ENCODE data around the gene ATP2C1. TPM values are rescaled to one million over a fixed set of nuclear protein-coding genes. Genes with fewer than 3 reads are reported as not detected.
"Not testable (repeated sequence)": the region's sequence is repeated elsewhere in the genome, so short reads cannot be mapped to it uniquely, and the experiment has no call there.

Gene ATP2C1
- total and polyA plus RNA-seq, 8 donors, result 12.2 to 54.6 (median 23.6) TPM

DNA sequence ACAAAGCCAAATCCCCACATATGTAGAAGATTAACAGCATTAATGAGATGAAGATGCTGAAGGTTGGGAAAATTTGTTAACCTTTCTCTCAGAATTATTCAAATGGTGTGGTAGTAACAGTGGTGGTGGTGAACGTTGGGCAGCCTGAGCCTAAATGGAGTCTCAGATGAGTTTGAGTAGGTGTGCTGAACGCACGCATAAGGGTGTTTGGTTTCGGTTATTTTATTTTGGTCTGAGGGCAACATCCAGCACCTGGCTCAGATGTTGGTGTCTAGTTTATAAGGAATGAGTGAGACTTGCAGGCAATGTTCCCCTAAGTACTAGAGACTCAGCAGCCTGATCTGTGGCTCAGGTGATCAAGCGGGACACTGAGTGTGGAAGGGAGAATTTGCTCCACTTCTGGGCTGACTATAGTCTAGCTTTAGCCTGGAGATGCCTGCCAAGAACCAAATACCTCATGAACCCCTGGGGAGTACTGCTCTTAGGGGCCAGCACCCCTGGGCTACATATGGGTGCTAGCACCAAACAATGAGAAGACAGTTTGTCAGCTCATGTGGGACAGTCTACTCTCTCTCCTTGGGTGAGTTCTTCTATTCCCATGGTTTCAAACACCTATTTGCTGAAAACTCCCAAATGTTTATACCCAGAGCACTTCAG lies 39.5 kb upstream of the ATP2C1 start:
- Histone ChIP-seq H3K36me3 (no peaks in the 10 kb centered on the region), H3K4me1 (peaks cover 8 to 14% (median 9%) of the 10 kb centered on the region in 3 donors), H3K9me3 (no peaks in the 10 kb centered on the region), H3K27ac (no peak overlapping the region), H3K4me3 (no peak overlapping the region), H3K27me3 (no peaks in the 10 kb centered on the region)
- FAIRE-seq, result no peak
- TF ChIP-seq, protein P1, sequence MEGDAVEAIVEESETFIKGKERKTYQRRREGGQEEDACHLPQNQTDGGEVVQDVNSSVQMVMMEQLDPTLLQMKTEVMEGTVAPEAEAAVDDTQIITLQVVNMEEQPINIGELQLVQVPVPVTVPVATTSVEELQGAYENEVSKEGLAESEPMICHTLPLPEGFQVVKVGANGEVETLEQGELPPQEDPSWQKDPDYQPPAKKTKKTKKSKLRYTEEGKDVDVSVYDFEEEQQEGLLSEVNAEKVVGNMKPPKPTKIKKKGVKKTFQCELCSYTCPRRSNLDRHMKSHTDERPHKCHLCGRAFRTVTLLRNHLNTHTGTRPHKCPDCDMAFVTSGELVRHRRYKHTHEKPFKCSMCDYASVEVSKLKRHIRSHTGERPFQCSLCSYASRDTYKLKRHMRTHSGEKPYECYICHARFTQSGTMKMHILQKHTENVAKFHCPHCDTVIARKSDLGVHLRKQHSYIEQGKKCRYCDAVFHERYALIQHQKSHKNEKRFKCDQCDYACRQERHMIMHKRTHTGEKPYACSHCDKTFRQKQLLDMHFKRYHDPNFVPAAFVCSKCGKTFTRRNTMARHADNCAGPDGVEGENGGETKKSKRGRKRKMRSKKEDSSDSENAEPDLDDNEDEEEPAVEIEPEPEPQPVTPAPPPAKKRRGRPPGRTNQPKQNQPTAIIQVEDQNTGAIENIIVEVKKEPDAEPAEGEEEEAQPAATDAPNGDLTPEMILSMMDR (IDR thresholded peaks at IDR 0.05), result no peak
- DNase-seq, result no peak
- intact Hi-C loops (cut with DNase I), result no loop called here
- WGBS, 2 donors, result 85 to 91% methylated on average over 5 of the region's 5 CpGs
- ATAC-seq, result no peak

DNA sequence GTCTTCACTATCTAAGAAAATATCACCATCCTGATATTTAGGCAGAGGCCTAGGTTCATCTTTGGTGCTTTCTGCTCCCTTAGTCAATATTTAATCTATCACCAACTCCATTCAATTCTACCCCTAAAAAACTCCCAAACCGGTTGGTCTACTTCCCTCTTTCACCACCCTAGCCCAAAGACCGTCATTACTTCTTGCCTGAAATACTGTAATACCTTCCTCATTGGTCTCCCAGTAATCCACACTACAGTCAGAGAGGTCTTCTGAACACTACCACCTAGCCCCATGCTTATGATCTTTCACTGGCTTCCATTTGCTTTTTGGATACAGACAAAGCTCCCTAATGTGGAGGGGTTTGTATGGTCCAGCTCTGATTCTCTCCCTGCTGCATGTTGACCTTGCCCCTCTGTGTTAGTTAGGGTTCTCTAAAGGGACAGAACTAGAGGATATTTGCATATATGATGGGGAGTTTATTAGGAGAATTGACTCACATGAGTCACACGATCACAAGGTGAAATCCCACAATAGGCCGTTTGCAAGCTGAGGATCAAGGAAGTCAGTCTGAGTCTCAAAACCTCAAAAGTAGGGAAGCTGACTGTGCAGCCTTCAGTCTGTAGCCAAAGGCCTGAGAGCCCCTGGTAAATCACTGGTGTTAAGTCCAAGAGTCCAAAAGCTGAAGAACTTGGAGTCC lies 36.4 kb upstream of the ATP2C1 start:
- Histone ChIP-seq H3K9me3 (no peaks in the 10 kb centered on the region), H3K27ac (no peak overlapping the region), H3K4me1 (no peaks in the 10 kb centered on the region), H3K36me3 (no peaks in the 10 kb centered on the region), H3K27me3 (no peaks in the 10 kb centered on the region), H3K4me3 (no peak overlapping the region)
- intact Hi-C loops (cut with DNase I), result no loop called here
- 43 to 56% methylated on average over 4 of the region's 4 CpGs for whole genome bisulfite sequencing, 2 donors
- TF ChIP-seq, protein P1 (IDR thresholded peaks at IDR 0.05), result no peak
- FAIRE-seq, result no peak
- no peak for DNase-seq
- peak in 1 of 4 donors; percentile 28 for ATAC-seq

DNA sequence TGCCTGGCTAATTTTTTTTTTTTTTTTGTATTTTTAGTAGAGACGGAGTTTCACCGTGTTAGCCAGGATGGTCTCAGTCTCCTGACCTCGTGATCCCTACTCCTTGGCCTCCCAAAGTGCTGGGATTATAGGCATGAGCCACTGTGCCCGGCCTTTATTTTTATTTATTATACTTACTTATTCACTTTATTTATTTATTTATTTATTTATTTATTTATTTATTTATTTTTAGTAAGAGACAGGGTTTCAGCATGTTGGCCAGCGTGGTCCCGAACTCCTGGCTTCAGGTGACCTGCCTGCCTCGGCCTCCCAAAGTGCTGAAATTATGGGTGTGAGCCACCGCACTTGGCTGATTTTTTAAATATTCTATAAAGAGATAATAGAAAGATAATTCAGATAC lies 31.8 kb upstream of the ATP2C1 start:
- H3K4me1 ChIP-seq; intact Hi-C loops (cut with DNase I); H3K36me3 ChIP-seq; ATAC-seq; H3K9me3 ChIP-seq; H3K4me3 ChIP-seq; FAIRE-seq; H3K27me3 ChIP-seq; H3K27ac ChIP-seq; DNase-seq: not testable (repeated sequence)
- WGBS, 2 donors, result 91 to 94% methylated on average over 8 of the region's 8 CpGs

DNA sequence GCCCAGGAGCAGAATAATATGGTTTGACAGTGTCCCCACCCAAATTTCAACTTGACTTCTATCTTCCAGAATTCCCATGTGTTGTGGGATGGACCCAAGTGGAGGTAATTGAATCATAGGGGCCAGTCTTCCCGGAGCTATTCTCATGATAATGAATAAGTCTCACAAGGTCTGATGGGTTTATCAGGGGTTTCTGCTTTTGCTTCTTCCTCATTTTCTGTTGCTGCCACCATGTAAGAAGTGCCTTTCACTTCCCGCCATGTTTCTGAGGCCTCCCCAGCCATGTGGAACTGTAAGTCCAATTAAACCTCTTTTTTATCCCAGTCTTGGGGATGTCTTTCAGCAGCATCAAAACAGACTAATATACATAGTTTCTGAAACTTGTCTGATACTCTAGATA lies 28.4 kb upstream of the ATP2C1 start:
- H3K4me3 ChIP-seq, result no peak overlapping the region
- no peaks in the 10 kb centered on the region for H3K4me1 ChIP-seq
- H3K27me3 ChIP-seq, result no peaks in the 10 kb centered on the region
- intact Hi-C loops (cut with DNase I), result no loop called here
- no peak for FAIRE-seq
- TF ChIP-seq, protein P1 (IDR thresholded peaks at IDR 0.05), result no peak
- DNase-seq, result no peak
- WGBS, 2 donors, result 90 to 97% methylated on average over 2 of the region's 2 CpGs
- no peaks in the 10 kb centered on the region for H3K36me3 ChIP-seq
- no peaks in the 10 kb centered on the region for H3K9me3 ChIP-seq
- ATAC-seq, result no peak
- H3K27ac ChIP-seq, result no peak overlapping the region

DNA sequence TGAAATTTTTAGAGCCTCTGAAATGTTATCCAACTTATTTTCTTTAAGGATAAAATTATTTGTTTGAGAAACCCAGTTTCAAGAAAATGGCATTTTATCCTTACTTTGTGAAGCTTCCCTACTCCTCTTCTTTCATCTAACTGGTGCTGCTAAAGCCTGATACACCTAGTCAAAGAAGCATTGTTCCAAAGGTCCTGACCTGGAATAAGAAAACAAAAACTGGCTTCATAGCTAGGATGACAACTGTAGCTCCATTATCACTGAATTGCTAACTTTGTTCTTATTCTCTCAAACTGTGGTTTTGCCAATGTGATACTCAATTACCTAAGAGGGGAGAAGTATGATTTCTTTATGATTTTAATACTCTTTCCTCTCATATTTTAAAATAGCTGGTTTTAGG lies 27.6 kb upstream of the ATP2C1 start:
- Histone ChIP-seq H3K9me3 (no peaks in the 10 kb centered on the region), H3K4me3 (no peak overlapping the region), H3K27ac (no peak overlapping the region), H3K27me3 (no peaks in the 10 kb centered on the region), H3K4me1 (no peaks in the 10 kb centered on the region), H3K36me3 (no peaks in the 10 kb centered on the region)
- DNase-seq (no peak), ATAC-seq (no peak), FAIRE-seq (no peak)
- TF ChIP-seq, protein P1 (IDR thresholded peaks at IDR 0.05), result no peak
- intact Hi-C loops (cut with DNase I), result no loop called here
